HG02571 (cell line): Measurements from ENCODE around the gene DRC1.
"Not testable (repeated sequence)": the region's sequence is repeated elsewhere in the genome, so short reads cannot be mapped to it uniquely, and the experiment has no call there.

ENCODE experiments used
- ATAC-seq: cut with Tn5 transposase; IDR thresholded peaks from one replicate; pipeline ENCODE4 v1.9.1; 2021; ENCODE audit warnings: mild to moderate bottlenecking, moderate library complexity; ENCODE audit not compliant: unreplicated experiment

DRC1 gene

GRCh38 chr2:26401739-26402541 lies at the start of gene DRC1:
DRC1 (plus strand) TSS chr2:26401920; CDS start chr2:26401990, 70 bp downstream.
- ATAC-seq: no peak

DNA sequence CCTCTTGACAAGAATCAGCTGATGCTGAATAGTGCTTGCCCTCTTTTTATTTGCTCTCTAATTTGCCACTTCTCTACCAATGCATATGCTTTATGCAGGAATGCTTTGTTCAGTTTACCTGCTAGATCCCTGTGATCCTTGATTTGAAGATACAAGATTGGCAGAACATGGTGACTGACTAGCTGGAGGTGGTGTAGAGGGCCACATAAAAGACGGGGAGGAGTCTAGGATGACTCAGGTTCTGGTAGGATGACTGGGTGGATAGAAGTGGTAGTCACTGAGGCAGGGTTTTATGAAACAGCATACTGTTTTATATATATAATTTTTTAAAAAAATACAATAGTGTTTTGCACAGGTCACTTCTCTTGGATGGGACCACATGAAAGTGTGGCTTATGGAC lies 48.8 kb upstream of the DRC1 start:
- ATAC-seq: no peak

DNA sequence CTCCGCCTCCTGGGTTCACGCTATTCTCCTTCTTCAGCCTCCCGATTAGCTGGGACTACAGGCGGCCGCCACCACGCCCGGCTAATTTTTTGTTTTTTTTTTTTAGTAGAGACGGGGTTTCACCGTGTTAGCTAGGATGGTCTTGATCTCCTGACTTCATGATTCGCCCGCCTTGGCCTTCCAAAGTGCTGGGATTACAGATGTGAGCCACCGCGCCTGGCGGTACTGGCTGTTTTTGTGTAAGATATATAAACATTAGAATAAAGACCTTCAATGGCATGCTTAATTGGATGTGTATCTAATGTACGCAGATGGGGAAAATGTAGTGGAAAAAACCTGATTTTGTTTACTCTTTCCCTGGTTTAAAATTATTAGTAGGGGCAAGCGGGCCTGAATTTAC lies 47.3 kb upstream of the DRC1 start:
- not testable (repeated sequence) for ATAC-seq

DNA sequence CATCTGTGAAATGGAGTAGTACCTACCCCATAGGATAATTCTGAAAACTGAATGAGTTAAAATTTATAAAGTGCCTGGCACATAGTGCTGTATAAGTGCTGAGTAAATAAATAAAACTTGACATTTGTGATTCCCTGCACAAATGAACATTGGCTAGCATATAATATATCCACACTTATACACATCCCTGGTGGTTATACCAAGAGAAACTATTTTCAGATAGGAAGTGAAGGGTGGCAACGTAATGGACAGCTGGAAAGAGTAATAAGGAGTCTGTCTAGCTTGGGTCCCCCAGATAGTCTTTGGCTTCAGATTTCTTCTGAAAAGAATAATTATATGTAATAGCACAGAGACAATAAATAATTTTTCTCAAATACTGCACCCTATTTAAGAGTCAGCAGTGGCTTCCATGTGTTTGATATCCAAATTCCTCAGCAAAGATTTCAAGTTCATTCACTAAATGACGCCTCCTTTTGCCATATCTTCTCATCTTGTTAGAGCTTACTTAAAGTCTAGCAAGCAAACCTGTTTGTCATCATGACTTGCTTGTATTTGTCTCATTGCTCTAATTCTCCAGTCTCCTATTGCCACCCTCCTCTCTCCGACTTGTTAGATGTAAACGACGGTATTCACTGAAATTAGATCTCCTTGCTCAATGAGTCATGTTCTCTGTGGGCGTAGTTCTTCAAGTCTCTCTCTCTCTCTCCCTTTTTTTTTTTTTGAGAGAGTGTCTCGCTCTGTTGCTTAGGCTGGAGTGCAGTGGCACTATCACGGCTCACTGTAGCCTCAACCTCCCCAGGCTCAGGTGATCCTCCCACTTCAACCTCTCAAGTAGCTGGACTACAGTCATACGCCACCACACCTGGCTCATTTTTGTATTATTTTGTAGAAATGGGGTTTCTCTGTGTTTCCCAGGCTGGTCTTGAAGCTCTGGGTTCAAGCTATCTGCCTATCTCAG lies 46.4 kb upstream of the DRC1 start:
- ATAC-seq: no peak

GRCh38 chr2:26356111-26356510 lies 45.6 kb upstream of the DRC1 start:
- ATAC-seq: no peak

- ATAC-seq: no peak
Measured at GRCh38 chr2:26356771-26357170, 44.9 kb upstream of the DRC1 start.

DNA sequence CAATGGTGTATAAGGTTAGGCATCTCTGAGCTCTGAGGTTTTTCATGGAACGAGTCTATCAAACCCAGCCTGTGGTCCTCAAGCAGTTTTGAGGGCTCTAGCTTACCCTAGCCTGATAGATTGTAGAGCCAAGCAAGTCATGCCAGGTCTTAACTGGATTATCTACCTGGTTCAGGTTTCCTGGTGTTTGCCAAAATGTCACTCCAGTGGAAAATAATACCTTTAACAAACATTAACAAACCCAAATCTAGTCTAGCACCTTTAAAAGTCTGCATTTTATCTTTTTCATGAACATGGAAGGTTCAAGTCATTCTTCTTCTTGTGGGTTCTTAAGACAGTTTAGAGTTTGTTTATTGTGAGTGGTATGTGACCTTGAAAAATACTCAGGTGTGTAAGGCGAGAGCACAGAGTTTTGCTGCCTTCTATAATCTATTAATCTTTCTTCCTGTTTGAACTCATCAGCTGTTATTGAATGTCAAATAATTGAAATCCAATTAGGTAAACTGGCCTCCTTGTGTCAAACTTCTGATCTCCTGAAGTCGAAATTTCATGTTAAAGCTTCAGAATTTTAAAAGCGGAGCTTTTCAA lies 41.7 kb upstream of the DRC1 start:
- ATAC-seq: no peak

DNA sequence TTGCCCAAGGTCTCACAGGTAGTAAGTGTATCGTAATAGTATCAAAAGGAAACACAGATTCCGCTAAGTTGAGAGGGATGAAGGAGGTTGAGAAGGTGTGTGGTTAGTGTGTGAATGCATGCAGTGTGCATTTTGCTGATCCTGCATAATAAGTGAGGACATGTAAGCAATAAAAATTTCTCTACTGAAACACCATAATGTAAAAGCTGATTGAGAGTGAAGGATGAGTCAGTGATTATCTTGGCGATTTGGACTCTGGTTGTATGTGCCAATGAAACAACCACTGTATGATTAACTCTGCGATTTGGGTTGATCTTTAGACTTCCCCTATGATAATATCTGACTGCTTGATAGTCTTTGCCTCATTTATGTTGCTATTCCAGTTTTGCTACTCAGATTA lies 38.4 kb upstream of the DRC1 start:
- ATAC-seq: no peak

DNA sequence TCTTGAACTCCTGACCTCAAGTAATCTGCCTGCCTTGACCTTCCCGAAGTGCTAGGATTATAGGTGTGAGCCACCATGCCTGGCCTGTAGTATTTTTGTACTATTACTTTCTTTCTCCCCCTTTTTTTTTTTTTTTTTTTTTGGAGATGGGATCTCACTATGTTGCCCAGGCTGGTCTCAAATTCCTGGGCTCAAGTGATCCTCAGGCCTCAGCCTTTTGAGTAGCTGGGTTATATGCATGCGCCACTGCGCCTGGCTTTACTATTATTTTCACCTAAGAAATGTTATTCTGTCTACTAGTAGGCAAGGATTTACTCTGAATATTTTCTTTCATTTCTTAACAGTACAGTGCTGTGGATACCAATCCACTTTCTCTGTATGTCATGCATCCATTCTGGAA lies 37.8 kb upstream of the DRC1 start:
- ATAC-seq: no peak

GRCh38 chr2:26364669-26365068 lies 37.1 kb upstream of the DRC1 start:
- ATAC-seq: no peak

- ATAC-seq: no peak
Measured at GRCh38 chr2:26366957-26367356, 34.8 kb upstream of the DRC1 start.

GRCh38 chr2:26369664-26370063 lies 32.1 kb upstream of the DRC1 start:
- not testable (repeated sequence) for ATAC-seq

DNA sequence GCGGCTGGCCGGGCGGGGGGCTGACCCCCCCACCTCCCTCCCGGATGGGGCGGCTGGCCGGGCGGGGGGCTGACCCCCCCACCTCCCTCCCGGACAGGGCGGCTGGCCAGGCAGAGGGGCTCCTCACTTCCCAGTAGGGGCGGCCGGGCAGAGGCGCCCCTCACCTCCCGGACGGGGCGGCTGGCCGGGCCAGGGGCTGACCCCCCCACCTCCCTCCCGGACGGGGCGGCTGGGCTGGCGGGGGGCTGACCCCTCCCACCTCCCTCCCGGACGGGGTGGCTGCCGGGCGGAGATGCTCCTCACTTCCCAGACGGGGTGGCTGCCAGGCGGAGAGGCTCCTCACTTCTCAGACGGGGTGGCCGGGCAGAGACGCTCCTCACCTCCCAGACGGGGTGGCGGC lies 30.8 kb upstream of the DRC1 start:
- ATAC-seq: not testable (repeated sequence)

DNA sequence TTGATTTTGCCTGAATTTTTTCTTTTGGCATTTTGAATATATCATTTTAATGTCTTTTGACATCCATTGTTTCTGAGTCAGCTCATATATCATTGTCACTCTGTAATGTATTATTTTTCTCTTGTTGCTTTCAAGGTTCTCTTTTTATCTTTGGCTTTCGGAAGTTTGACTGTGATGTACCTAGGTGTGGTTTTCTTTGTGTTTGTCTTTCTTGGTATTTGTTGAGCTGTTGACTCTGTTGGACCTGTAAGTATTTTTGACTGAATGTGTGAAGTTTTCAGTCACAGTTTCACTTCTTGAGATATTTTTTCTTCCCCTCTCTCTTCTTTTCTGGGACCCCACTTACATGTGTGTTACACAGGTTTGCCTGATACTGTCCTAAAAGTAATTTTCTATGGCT lies 24.9 kb upstream of the DRC1 start:
- ATAC-seq: no peak

DNA sequence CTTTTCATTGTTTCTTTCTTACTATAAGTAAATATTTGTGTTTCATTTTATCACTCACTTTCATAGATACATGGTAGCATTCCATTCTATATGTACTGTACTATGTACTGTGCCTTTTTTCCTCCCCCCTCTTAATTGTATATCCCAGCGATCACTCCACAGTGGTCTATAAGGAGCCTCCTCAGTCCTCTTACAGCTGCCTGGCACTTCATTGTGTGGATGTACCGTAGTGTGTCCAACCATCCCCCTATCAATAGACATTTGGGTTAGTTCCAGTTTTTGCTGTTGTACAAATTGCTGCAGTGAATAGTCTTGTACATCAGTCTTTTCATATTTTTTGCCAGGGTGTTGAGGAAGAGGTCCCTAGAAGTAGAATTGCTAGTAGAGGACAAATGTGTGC lies 21.4 kb upstream of the DRC1 start:
- no peak for ATAC-seq

GRCh38 chr2:26382564-26382963 lies 19.2 kb upstream of the DRC1 start:
- no peak for ATAC-seq

DNA sequence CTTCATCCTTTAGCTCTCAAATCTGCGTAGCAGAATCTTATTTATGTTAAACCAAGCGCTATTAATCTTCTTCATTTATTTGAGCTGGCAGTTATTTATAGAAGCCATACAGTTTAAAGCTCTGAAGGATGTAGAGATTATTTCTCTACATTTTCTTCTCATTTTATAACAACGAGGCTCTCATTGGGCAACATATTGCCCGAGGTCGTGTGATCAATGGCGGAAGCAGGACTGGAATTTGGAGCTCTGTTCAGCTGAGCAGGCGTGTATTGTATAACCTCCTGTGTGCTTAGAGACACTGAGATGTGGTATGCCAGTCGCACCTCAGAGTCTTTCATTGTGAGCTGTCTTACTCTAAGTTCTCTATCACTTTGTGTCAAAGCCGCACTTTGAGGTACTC lies 17.5 kb upstream of the DRC1 start:
- no peak for ATAC-seq

DNA sequence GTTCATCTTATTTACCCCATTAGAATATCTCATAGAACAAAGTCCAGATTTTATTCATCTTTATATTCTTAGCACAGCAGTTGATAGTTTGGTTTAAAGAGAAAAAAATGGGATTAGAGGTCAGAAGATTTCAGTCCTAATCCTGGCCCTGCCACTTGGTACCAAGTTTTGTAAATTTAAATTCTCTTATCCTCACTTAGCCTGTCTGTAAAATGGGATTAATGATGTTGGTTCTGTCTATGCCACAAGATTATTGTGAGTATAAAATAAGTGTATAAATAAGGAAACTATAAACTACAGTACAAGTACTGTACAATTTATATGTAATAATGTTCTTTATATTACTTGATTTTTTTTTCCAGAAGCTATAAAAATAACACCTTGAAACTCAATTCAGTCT lies 17.1 kb upstream of the DRC1 start:
- ATAC-seq: no peak

DNA sequence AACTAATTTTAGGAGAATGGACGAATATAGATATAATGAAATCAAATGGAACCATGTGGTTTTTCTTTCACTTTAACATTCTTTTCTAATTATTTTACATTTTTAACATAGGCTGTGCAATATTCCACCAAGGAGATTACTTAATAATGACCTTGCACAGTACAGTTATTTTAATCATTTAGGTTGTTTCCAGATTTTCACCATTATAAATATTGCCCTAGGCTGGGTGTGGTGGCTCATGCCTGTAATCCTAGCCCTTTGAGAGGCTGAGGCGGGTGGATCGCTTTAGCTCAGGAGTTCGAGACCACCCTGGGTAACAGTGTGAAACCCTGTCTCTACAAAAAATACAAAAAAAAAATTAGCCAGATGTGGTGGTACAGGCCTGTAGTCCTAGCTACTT lies 14.5 kb upstream of the DRC1 start:
- no peak for ATAC-seq

DNA sequence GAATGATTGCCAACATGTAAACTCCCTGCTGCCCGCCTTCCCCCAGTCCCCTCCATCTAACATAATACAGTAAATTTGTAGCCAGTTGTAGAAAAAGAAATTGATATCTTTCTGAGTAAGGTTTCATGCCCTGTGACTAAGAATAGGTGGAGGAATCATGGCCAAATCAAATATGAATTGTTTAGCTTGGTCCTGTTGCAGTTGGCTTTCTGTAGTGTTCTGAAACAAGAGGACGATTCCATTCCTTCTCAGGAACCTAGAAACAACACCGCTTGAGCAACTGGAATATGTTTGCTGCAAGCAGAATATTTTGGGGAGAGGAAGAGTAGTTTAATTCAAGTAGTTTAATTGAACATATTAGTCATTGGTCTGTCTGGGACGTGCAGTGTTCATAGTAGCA lies 7.0 kb upstream of the DRC1 start:
- no peak for ATAC-seq

GRCh38 chr2:26395394-26395793 lies 6.3 kb upstream of the DRC1 start:
- ATAC-seq: no peak
